ENCODE measurements around the gene PALM2AKAP2. TPM values are rescaled to one million over a fixed set of nuclear protein-coding genes. Genes with fewer than 3 reads are reported as not detected.

PALM2AKAP2 gene
- total RNA-seq, 1 experiment from 2014 or later: not detected

DNA sequence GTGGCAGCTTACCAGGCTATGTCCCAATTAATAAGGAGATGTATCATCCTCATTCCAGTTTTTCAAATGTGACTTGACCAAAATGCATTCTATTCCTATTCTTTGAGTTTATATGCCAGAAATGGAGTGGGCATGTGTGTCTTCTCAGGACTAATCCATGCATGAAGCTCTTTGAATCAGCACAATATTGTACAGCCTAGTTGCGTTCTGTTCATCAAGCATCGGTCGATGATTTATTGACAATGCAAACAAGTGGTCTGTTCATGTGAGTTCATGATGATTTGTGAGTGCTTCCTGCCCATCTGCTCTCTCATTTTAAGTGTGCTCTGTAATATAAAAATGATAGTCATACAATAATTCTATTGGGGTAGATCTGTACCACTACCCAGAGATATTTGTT is 48.3 kb downstream of the PALM2AKAP2 start:
- in situ Hi-C loops (cut with HindIII; ENCODE audit: low sequenced_read_pairs): no loop called here
- DNase-seq (ENCODE audit: low spot score): no peak
